K562 (cell line): Measurements from ENCODE around the gene DNAJC8. TPM values are rescaled to one million over a fixed set of nuclear protein-coding genes. Genes with fewer than 3 reads are reported as not detected.

ENCODE experiments used
- AFF1 ChIP-seq, 2 experiments: fragments of 450-650 bp; IDR thresholded peaks; 2 replicates each; pipeline ENCODE4 v1.6.1; 2018; ENCODE audit warnings: mild to moderate bottlenecking in 2 of 2, low read depth in 1 of 2; ENCODE audit not compliant: partially characterized antibody in 2 of 2
- DMBX1 ChIP-seq: fragments of 250-450 bp; sonication (Bioruptor Pico); IDR thresholded peaks from 2 replicates; pipeline ENCODE4 v1.8.0; 2022; ENCODE audit warnings: inconsistent platforms, mild to moderate bottlenecking, moderate library complexity, borderline replicate concordance
- E2F3 ChIP-seq: fragments of 250-450 bp; sonication (Bioruptor Pico); IDR thresholded peaks from 2 replicates; pipeline ENCODE4 v1.4.0; 2020; ENCODE audit warnings: mild to moderate bottlenecking
- ETV6 ChIP-seq, 3 experiments: fragments of 150-350 bp in 1 of 3; sonication (generic) in 1 of 3; formaldehyde crosslinking in 1 of 3; IDR thresholded peaks; 2 replicates each; pipeline versions ENCODE4 v1.6.1 to v1.8.0; 2014 to 2022; ENCODE audit warnings: borderline replicate concordance in 2 of 3, low read depth in 2 of 3, antibody characterized with exemption in 1 of 3, low read length in 1 of 3, mild to moderate bottlenecking in 1 of 3, missing genetic modification reagents in 1 of 3
- FOXM1 ChIP-seq, 2 experiments: fragments of 450-650 bp in 1 of 2; sonication (generic) in 1 of 2; formaldehyde crosslinking in 1 of 2; IDR thresholded peaks; 2 replicates each; pipeline versions ENCODE4 v1.6.1 to v1.9.0; 2017 to 2022; ENCODE audit warnings: low read depth in 2 of 2, mild to moderate bottlenecking in 2 of 2, missing genetic modification reagents in 1 of 2, moderate library complexity in 1 of 2
- GTF2E2 ChIP-seq: fragments of 200-800 bp; sonication (Bioruptor generic); IDR thresholded peaks from 2 replicates; pipeline ENCODE4 v1.6.1; 2016; ENCODE audit warnings: missing genetic modification characterization, missing compliant biosample characterization
- HMG20B ChIP-seq: fragments of 250-450 bp; sonication (Bioruptor Pico); IDR thresholded peaks from 2 replicates; pipeline ENCODE4 v1.5.0; 2021; ENCODE audit warnings: mild to moderate bottlenecking
- KAT2B ChIP-seq: IDR thresholded peaks from one replicate; pipeline ENCODE4 v1.6.1; 2012; ENCODE audit warnings: low read depth, mild to moderate bottlenecking, control low read depth, inconsistent platforms, low read length, moderate library complexity
- NFE2L1 ChIP-seq: fragments of 450-650 bp; IDR thresholded peaks from 2 replicates; pipeline ENCODE4 v1.6.1; 2016; ENCODE audit warnings: missing genetic modification characterization, low read depth, mild to moderate bottlenecking, missing compliant biosample characterization, moderate library complexity, borderline replicate concordance
- POLR2B ChIP-seq: fragments of 450-650 bp; IDR thresholded peaks from 2 replicates; pipeline ENCODE4 v1.6.1; 2018; ENCODE audit warnings: low read depth; ENCODE audit not compliant: partially characterized antibody
- SNIP1 ChIP-seq: fragments of 450-650 bp; IDR thresholded peaks from 2 replicates; pipeline ENCODE4 v1.7.1; 2017; ENCODE audit warnings: low read depth, mild to moderate bottlenecking
- ZBTB11 ChIP-seq, 3 experiments: fragments of 200-800 bp in 1 of 3; fragments of 250-450 bp in 1 of 3; fragments of 450-650 bp in 1 of 3; sonication (Bioruptor Pico) in 1 of 3; sonication (Bioruptor generic) in 1 of 3; formaldehyde crosslinking in 1 of 3; IDR thresholded peaks; 2 replicates each; pipeline versions ENCODE4 v1.6.1 to v1.8.0; 2016 to 2022; ENCODE audit warnings: mild to moderate bottlenecking in 2 of 3, missing genetic modification characterization in 2 of 3, missing compliant biosample characterization in 1 of 3, moderate library complexity in 1 of 3
- ZNF217 ChIP-seq: sonication (generic); formaldehyde crosslinking; IDR thresholded peaks from 2 replicates; pipeline ENCODE4 v1.8.0; 2022; ENCODE audit warnings: mild to moderate bottlenecking, missing genetic modification reagents
- ZNF561 ChIP-seq: fragments of 450-650 bp; formaldehyde crosslinking; conservative IDR thresholded peaks from 2 replicates; pipeline ENCODE4 v1.4.0; 2020; ENCODE audit warnings: mild to moderate bottlenecking, moderate library complexity
- polyA plus RNA-seq, 8 experiments: library from polyadenylated mRNA; depleted of rRNA in 4 of 8; stranded (reverse) in 5 of 8; unstranded in 3 of 8; fragments of >200 nt; fragmentation: Nextera tagmentation in 2 of 8; fragmentation: Illumina TruSeq in 1 of 8; extraction: Ambion mirVana in 2 of 8; extraction: Trizol in 1 of 8; gene quantifications; 2 replicates each; pipeline versions ENCODE4 v1.2.1 to v1.2.3, GENCODE V29; 2011 to 2014; ENCODE audit warnings: inconsistent platforms in 1 of 8, missing spikeins in 1 of 8
- total RNA-seq, 7 experiments: library from RNA; depleted of rRNA in 6 of 7; stranded (reverse); fragments of >200 nt in 6 of 7; fragmentation: Illumina TruSeq in 2 of 7; extraction: Trizol in 2 of 7; gene quantifications; 2 replicates each; pipeline versions ENCODE4 v1.2.1 to v1.2.3, GENCODE V29; 2011 to 2021; ENCODE audit warnings: low replicate concordance in 1 of 7

Gene DNAJC8
- total and polyA plus RNA-seq, 9 of the 15 experiments (the other 6 are each of a cell fraction or from before 2014, with no cell fraction given), result 143 to 508 (median 209) TPM

GRCh38 chr1:28249013-28249865, 16.4 kb upstream of the DNAJC8 start (continued):
- TF ChIP-seq KAT2B (no peak), AFF1 (IDR thresholded peaks at IDR 0.05; ENCODE audit: low read depth in 1 of 2, partially characterized antibody in 2 of 2) (no peak), SNIP1 (no peak), ETV6 (IDR thresholded peaks at IDR 0.05; ENCODE audit: borderline replicate concordance in 1 of 2, low read depth in 2 of 2, low read length in 1 of 2) (no peak), ETV6 (CRISPR knock-in tag; IDR thresholded peaks at IDR 0.05; ENCODE audit: borderline replicate concordance) (no peak), HMG20B (CRISPR knock-in tag) (no peak), ZNF217 (CRISPR knock-in tag) (no peak), DMBX1 (CRISPR knock-in tag) (peak; percentile 73), ZNF561 (CRISPR knock-in tag) (no peak), GTF2E2 (tag) (no peak; the same call in 1 of the 2 replicates), E2F3 (CRISPR knock-in tag) (0 out of 2 replicates have a peak, but pooled peaks have one; percentile 45), NFE2L1 (tag) (no peak), ZBTB11 (CRISPR knock-in tag; IDR thresholded peaks at IDR 0.05) (no peak), FOXM1 (IDR thresholded peaks at IDR 0.05; ENCODE audit: low read depth) (no peak), FOXM1 (CRISPR knock-in tag; IDR thresholded peaks at IDR 0.05; ENCODE audit: low read depth) (no peak), POLR2B (peak; percentile 37)
